Astrocyte (in vitro differentiated cells and primary cell): ENCODE measurements around the gene NPEPL1. TPM values are rescaled to one million over a fixed set of nuclear protein-coding genes. Genes with fewer than 3 reads are reported as not detected.
A peak's percentile ranks its signal among the peaks of the same experiment; 100 is the strongest.

Experiments used
- DNase-seq: peaks from one replicate; pipeline ENCODE4 v3.0.0-alpha.2; 2010; ENCODE audit warnings: low read depth
- FAIRE-seq: peaks from 2 replicates; lab custom pipeline; 2011; peaks lifted over from hg19 to GRCh38; lab: Jason Lieb, UNC
- H2AFZ ChIP-seq: 2 replicates; pipeline ENCODE4 v1.6.0; 2012; ENCODE audit warnings: low read depth, low read length, inconsistent platforms
- H3K27ac ChIP-seq: 2 replicates; pipeline ENCODE4 v1.5.1; 2011; ENCODE audit warnings: low read depth, low read length, inconsistent platforms
- H3K27me3 ChIP-seq: 2 replicates; pipeline ENCODE4 v1.6.0; 2011; ENCODE audit warnings: low read length, inconsistent platforms; ENCODE audit not compliant: insufficient read depth
- H3K36me3 ChIP-seq: 2 replicates; pipeline ENCODE4 v1.5.1; 2011; ENCODE audit warnings: low read length, inconsistent platforms; ENCODE audit not compliant: insufficient read depth
- H3K4me1 ChIP-seq: 2 replicates; pipeline ENCODE4 v1.5.1; 2011; ENCODE audit warnings: low read length, inconsistent platforms; ENCODE audit not compliant: insufficient read depth
- H3K4me2 ChIP-seq: 2 replicates; pipeline ENCODE4 v1.6.0; 2012; ENCODE audit warnings: low read length, inconsistent platforms
- H3K4me3 ChIP-seq: 2 replicates; pipeline ENCODE4 v1.5.1; 2011; ENCODE audit warnings: low read depth, mild to moderate bottlenecking, low read length, inconsistent platforms; ENCODE audit not compliant: insufficient read depth
- H3K79me2 ChIP-seq: 2 replicates; pipeline ENCODE4 v1.6.0; 2012; ENCODE audit warnings: mild to moderate bottlenecking, low read length, inconsistent platforms; ENCODE audit not compliant: insufficient read depth
- H3K9ac ChIP-seq: 2 replicates; pipeline ENCODE4 v1.6.0; 2012; ENCODE audit warnings: mild to moderate bottlenecking, low read length, inconsistent platforms
- H3K9me3 ChIP-seq: 2 replicates; pipeline ENCODE4 v1.5.1; 2012; ENCODE audit warnings: low read depth, mild to moderate bottlenecking, low read length, inconsistent platforms; ENCODE audit not compliant: insufficient read depth
- H4K20me1 ChIP-seq: 2 replicates; pipeline ENCODE4 v1.6.0; 2012; ENCODE audit warnings: low read length, inconsistent platforms; ENCODE audit not compliant: insufficient read depth
- H3K27ac Mint-ChIP-seq: one replicate; pipeline ENCODE4 v1.8.0; 2021; ENCODE audit warnings: mild to moderate bottlenecking, mixed read lengths; ENCODE audit not compliant: unreplicated experiment
- H3K27me3 Mint-ChIP-seq: one replicate; pipeline ENCODE4 v1.8.0; 2021; ENCODE audit warnings: low read depth, mixed read lengths; ENCODE audit not compliant: unreplicated experiment
- H3K36me3 Mint-ChIP-seq: one replicate; pipeline ENCODE4 v1.8.0; 2021; ENCODE audit warnings: low read depth, mixed read lengths; ENCODE audit not compliant: unreplicated experiment
- H3K4me1 Mint-ChIP-seq: one replicate; pipeline ENCODE4 v1.8.0; 2021; ENCODE audit warnings: low read depth, mixed read lengths; ENCODE audit not compliant: unreplicated experiment
- H3K4me3 Mint-ChIP-seq: one replicate; pipeline ENCODE4 v1.8.0; 2021; ENCODE audit warnings: mild to moderate bottlenecking, moderate library complexity, mixed read lengths; ENCODE audit not compliant: unreplicated experiment
- H3K9me3 Mint-ChIP-seq: one replicate; pipeline ENCODE4 v1.8.0; 2021; ENCODE audit warnings: mild to moderate bottlenecking, mixed read lengths; ENCODE audit not compliant: unreplicated experiment
- CTCF ChIP-seq: IDR thresholded peaks from 2 replicates; pipeline ENCODE4 v1.5.1; 2011; ENCODE audit warnings: low read depth, mild to moderate bottlenecking, inconsistent platforms, low read length, moderate library complexity; ENCODE audit not compliant: insufficient read depth
- EZH2 ChIP-seq: IDR thresholded peaks from 2 replicates; pipeline ENCODE4 v1.6.1; 2012; ENCODE audit warnings: mild to moderate bottlenecking, low read length, inconsistent platforms; ENCODE audit not compliant: insufficient read depth
- total RNA-seq: library from RNA; stranded (reverse); gene quantifications from 2 replicates; pipeline ENCODE4 v1.2.1, GENCODE V29; 2021

NPEPL1 gene
- total RNA-seq, 1 donor from 2014 or later = 27.1 TPM

- Mint-ChIP-seq H3K27ac (no peak overlapping the region), H3K9me3 (no peaks in the 10 kb centered on the region), H3K4me1 (peaks cover 24% of the 10 kb centered on the region), H3K27me3 (no peaks in the 10 kb centered on the region), H3K36me3 (no peaks in the 10 kb centered on the region), H3K4me3 (peak overlapping the region; percentile 45)
- DNase-seq (no peak), FAIRE-seq (no peak)
- no peak for TF ChIP-seq CTCF
- no peak for TF ChIP-seq EZH2
- Histone ChIP-seq H3K4me2 (peak overlapping the region; percentile 100), H3K4me1 (peaks cover 35% of the 10 kb centered on the region), H3K79me2 (peaks cover 83% of the 10 kb centered on the region), H2AFZ (no peak overlapping the region), H3K36me3 (no peaks in the 10 kb centered on the region), H3K27me3 (no peaks in the 10 kb centered on the region), H4K20me1 (peaks cover 24% of the 10 kb centered on the region), H3K27ac (no peak overlapping the region), H3K9ac (no peak overlapping the region), H3K9me3 (no peaks in the 10 kb centered on the region), H3K4me3 (no peak overlapping the region)
These were observed 38.3 kb upstream of the NPEPL1 start for GRCh38 chr20:58654337-58654736.

GRCh38 chr20:58655328-58656107 lies 37.1 kb upstream of the NPEPL1 start:
- Histone ChIP-seq H3K9ac (peak overlapping the region; percentile 7), H3K4me1 (peaks cover 31% of the 10 kb centered on the region), H3K79me2 (peaks cover 95% of the 10 kb centered on the region), H3K27ac (no peak overlapping the region), H4K20me1 (peaks cover 30% of the 10 kb centered on the region), H3K4me2 (peak overlapping the region; percentile 49), H3K27me3 (no peaks in the 10 kb centered on the region), H2AFZ (no peak overlapping the region), H3K9me3 (no peaks in the 10 kb centered on the region), H3K4me3 (peak overlapping the region; percentile 1), H3K36me3 (no peaks in the 10 kb centered on the region)
- H3K27me3 Mint-ChIP-seq = no peaks in the 10 kb centered on the region
- peaks cover 30% of the 10 kb centered on the region for H3K4me1 Mint-ChIP-seq
- no peak overlapping the region for H3K27ac Mint-ChIP-seq
- FAIRE-seq = no peak
- DNase-seq = no peak
- no peak overlapping the region for H3K4me3 Mint-ChIP-seq
- H3K36me3 Mint-ChIP-seq = peaks cover 2% of the 10 kb centered on the region
- TF ChIP-seq CTCF (no peak), EZH2 (no peak)
- no peaks in the 10 kb centered on the region for H3K9me3 Mint-ChIP-seq

GRCh38 chr20:58656831-58657230 lies 35.8 kb upstream of the NPEPL1 start:
- Histone ChIP-seq H3K79me2 (peaks cover 100% of the 10 kb centered on the region), H3K4me1 (peaks cover 20% of the 10 kb centered on the region), H3K4me2 (peak overlapping the region; percentile 25), H3K27ac (no peak overlapping the region), H3K36me3 (peaks cover 3% of the 10 kb centered on the region), H3K9me3 (no peaks in the 10 kb centered on the region), H4K20me1 (peaks cover 37% of the 10 kb centered on the region), H3K4me3 (no peak overlapping the region), H3K27me3 (no peaks in the 10 kb centered on the region), H2AFZ (no peak overlapping the region), H3K9ac (no peak overlapping the region)
- FAIRE-seq (no peak), DNase-seq (no peak)
- H3K4me1 Mint-ChIP-seq = peaks cover 29% of the 10 kb centered on the region
- H3K27me3 Mint-ChIP-seq = no peaks in the 10 kb centered on the region
- TF ChIP-seq EZH2 (no peak), CTCF (no peak)
- peaks cover 8% of the 10 kb centered on the region for H3K36me3 Mint-ChIP-seq
- H3K4me3 Mint-ChIP-seq = peak overlapping the region; percentile 43
- no peak overlapping the region for H3K27ac Mint-ChIP-seq
- H3K9me3 Mint-ChIP-seq = no peaks in the 10 kb centered on the region
